Measurements from ENCODE around the gene EDAR. TPM values are rescaled to one million over a fixed set of nuclear protein-coding genes. Genes with fewer than 3 reads are reported as not detected.

EDAR gene
- total RNA-seq, 1 donor from 2014 or later, result not detected

- Mint-ChIP-seq H3K27me3 (ENCODE audit: unreplicated experiment) (no peaks in the 10 kb centered on the region), H3K27ac (ENCODE audit: unreplicated experiment) (no peak overlapping the region), H3K9me3 (ENCODE audit: unreplicated experiment) (no peaks in the 10 kb centered on the region), H3K4me1 (ENCODE audit: low read depth, unreplicated experiment) (no peaks in the 10 kb centered on the region), H3K4me3 (ENCODE audit: unreplicated experiment) (no peak overlapping the region), H3K36me3 (ENCODE audit: unreplicated experiment) (no peaks in the 10 kb centered on the region)
- DNase-seq, result no peak
- TF ChIP-seq CTCF (IDR thresholded peaks at IDR 0.05; ENCODE audit: partially characterized antibody, unreplicated experiment), result no peak
Measured at GRCh38 chr2:108911807-108912628, 77.0 kb downstream of the EDAR start.

GRCh38 chr2:108911401-108911800 is 77.6 kb downstream of the EDAR start:
- H3K27me3 Mint-ChIP-seq (ENCODE audit: unreplicated experiment), result no peaks in the 10 kb centered on the region
- DNase-seq, result no peak
- H3K4me3 Mint-ChIP-seq (ENCODE audit: unreplicated experiment), result no peak overlapping the region
- H3K27ac Mint-ChIP-seq (ENCODE audit: unreplicated experiment), result no peak overlapping the region
- H3K9me3 Mint-ChIP-seq (ENCODE audit: unreplicated experiment), result no peaks in the 10 kb centered on the region
- H3K4me1 Mint-ChIP-seq (ENCODE audit: low read depth, unreplicated experiment), result no peaks in the 10 kb centered on the region
- H3K36me3 Mint-ChIP-seq (ENCODE audit: unreplicated experiment), result no peaks in the 10 kb centered on the region
- no peak for TF ChIP-seq CTCF (IDR thresholded peaks at IDR 0.05; ENCODE audit: partially characterized antibody, unreplicated experiment)

GRCh38 chr2:108910541-108911396 is 78.3 kb downstream of the EDAR start:
- H3K9me3 Mint-ChIP-seq (ENCODE audit: unreplicated experiment), result no peaks in the 10 kb centered on the region
- DNase-seq, result no peak

GRCh38 chr2:108910011-108910431 is 79.0 kb downstream of the EDAR start:
- no peak for TF ChIP-seq CTCF (IDR thresholded peaks at IDR 0.05; ENCODE audit: partially characterized antibody, unreplicated experiment)
- Mint-ChIP-seq H3K27ac (ENCODE audit: unreplicated experiment) (no peak overlapping the region), H3K27me3 (ENCODE audit: unreplicated experiment) (peaks cover under 1% of the 10 kb centered on the region), H3K9me3 (ENCODE audit: unreplicated experiment) (no peaks in the 10 kb centered on the region), H3K36me3 (ENCODE audit: unreplicated experiment) (no peaks in the 10 kb centered on the region), H3K4me1 (ENCODE audit: low read depth, unreplicated experiment) (no peaks in the 10 kb centered on the region), H3K4me3 (ENCODE audit: unreplicated experiment) (no peak overlapping the region)
- no peak for DNase-seq

More at GRCh38 chr2:108910541-108911396, 78.3 kb downstream of the EDAR start:
- no peak overlapping the region for H3K27ac Mint-ChIP-seq (ENCODE audit: unreplicated experiment)
- no peaks in the 10 kb centered on the region for H3K27me3 Mint-ChIP-seq (ENCODE audit: unreplicated experiment)
- H3K4me3 Mint-ChIP-seq (ENCODE audit: unreplicated experiment), result no peak overlapping the region
- H3K4me1 Mint-ChIP-seq (ENCODE audit: low read depth, unreplicated experiment), result no peaks in the 10 kb centered on the region
- no peaks in the 10 kb centered on the region for H3K36me3 Mint-ChIP-seq (ENCODE audit: unreplicated experiment)
- TF ChIP-seq CTCF (IDR thresholded peaks at IDR 0.05; ENCODE audit: partially characterized antibody, unreplicated experiment), result no peak

Measured in glutamatergic neuron (in vitro differentiated cells).